Head of caudate nucleus (tissue), 42 donors: Measurements from ENCODE around the gene HSF2BP.
"Not testable (repeated sequence)": the region's sequence is repeated elsewhere in the genome, so short reads cannot be mapped to it uniquely, and the experiment has no call there.

ENCODE experiments used
- DNase-seq, 42 donors: peaks; one replicate each; pipeline versions ENCODE4 v3.0.0 to v3.0.0-alpha.2; 2020 to 2021; ENCODE audit warnings: mixed read lengths in 7 of 42
- intact Hi-C: fragments of 100-400 bp; cut with DNase I; formaldehyde crosslinking; loops from one replicate; pipeline ENCODE4 v1.15.0; 2022

The HSF2BP gene

GRCh38 chr21:43657355-43658087 lies 1.8 kb downstream of the HSF2BP start:
- peak in 1 of 42 donors; percentile 39 for DNase-seq
- intact Hi-C loops: no loop called here

DNA sequence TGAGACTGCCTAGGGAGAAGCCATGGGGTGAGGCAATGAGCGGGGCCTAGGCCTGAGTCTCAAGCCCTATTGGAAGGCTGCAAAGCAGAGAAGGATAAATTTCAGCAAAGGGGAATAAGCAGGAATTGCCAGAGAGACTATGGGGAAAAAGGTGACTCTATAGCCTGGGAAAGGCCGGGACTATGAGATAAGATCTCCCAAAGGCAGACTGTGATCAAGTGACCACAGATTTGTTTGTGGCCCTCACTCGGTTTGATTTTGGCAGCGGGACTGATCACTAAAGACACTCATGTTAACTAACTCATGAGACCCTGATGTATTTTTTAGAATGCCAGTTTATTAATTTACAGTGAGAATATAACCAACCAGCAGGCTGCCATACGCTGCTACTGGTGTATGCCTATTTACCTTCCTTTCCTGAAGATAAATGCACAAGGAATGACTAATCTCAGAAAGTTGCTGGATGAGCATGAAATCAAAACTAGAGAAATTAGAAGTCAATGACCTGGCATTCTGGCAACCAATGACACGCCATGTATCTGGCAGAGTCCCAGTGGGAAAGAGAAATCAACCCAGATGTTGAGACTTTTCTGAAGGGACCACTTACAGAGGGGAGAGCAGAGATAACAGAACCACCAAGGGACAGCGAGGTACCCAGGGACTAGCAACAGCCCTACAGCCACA lies 4.3 kb downstream of the HSF2BP start:
- intact Hi-C loops: no loop called here
- peak in 1 of 42 donors; percentile 8 for DNase-seq

GRCh38 chr21:43653626-43654025 lies 5.7 kb downstream of the HSF2BP start:
- DNase-seq: no peak
- intact Hi-C loops: no loop called here

- peak in 1 of 42 donors; percentile 13 for DNase-seq
- intact Hi-C loops: no loop called here
Observed at GRCh38 chr21:43652616-43653015, 6.7 kb downstream of the HSF2BP start.

GRCh38 chr21:43651926-43652325 lies 7.4 kb downstream of the HSF2BP start:
- peak in 1 of 42 donors; percentile 14 for DNase-seq
- intact Hi-C loops: not testable (repeated sequence)

GRCh38 chr21:43648171-43648570 lies 11.1 kb downstream of the HSF2BP start:
- DNase-seq: no peak
- intact Hi-C loops: no loop called here

- intact Hi-C loops: no loop called here
- peak; percentile 79 to 96 (median 90) for DNase-seq
Observed at GRCh38 chr21:43646550-43647260, 12.6 kb downstream of the HSF2BP start.

- DNase-seq: no peak
- intact Hi-C loops: no loop called here
Observed at GRCh38 chr21:43645976-43646375, 13.3 kb downstream of the HSF2BP start.

DNA sequence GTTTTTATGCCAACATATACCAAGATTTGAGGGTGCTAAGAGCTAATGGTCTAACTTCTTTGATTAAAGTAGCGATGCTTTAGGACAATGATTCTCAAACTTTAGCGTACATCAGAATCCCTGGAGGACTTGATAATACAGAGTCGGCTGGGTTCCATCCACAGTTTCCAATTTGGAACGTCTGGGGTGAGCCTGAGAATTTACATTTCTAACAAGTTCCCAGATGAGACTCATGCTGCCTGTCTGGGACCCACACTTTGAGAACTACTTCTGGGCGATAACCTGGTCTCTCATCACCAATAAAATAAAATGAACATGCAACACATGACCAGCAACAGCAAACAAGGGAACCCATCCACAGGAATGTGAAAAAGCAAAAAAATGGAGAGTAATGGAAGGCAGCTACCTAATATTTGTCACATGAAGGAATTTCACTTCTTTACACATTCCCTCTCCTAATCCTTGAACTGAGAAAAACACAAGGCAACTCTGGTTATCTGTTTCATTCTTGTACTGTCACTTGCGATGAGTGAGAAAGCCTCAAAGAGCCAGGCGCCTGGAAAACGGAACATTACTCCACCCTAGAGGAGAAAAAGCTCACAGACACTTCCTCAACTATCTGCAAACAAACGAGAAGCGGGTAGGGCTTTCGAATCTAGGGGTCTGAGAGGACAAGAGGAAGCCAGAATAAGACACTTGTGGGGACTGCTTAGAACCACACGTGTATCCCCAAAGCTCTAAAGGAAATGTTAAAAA lies 14.0 kb downstream of the HSF2BP start:
- DNase-seq: peak in 25 of 42 donors; percentile 18 to 71 (median 48)
- intact Hi-C loops: no loop called here

GRCh38 chr21:43644609-43645008 lies 14.7 kb downstream of the HSF2BP start:
- intact Hi-C loops: no loop called here
- peak in 37 of 42 donors; percentile 17 to 83 (median 58) for DNase-seq

DNA sequence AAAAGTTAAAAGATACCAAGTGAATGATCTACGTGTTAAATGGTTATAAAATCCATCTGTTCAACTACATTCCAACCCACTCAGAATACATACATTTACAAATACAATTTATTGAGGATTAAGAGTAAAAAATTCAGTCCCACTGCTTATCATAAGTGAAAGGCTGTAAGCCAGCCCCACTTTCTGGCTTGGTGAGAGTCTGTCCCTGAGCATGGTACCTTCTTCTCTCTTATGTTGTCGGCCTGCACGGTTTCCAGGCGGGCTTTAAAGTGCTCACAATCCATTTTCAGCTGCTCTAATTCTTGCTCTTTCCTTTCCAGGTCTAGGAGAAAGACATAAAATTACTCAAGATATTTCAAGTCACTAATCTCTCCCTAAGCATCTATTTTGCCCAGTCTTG lies 15.2 kb downstream of the HSF2BP start:
- no peak for DNase-seq
- intact Hi-C loops: no loop called here

DNA sequence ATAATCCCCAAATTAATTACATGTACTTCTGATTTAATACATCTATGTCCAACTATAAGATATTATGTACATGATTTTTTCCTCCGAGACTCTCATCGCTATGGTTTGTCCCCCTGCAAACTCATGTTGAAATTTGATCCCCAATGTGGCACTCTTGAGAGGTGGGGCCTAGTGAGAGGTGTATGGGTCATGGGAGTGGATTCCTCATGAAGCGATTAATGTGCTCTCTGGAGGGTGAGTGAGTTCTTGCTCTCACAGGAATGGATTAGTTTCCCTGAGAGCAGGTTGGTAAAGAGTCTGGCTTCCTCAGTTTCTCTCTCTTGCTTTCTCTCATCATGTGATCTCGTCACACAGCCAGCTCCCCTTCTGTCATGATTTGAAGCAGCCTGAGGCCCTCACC lies 16.1 kb downstream of the HSF2BP start:
- no peak for DNase-seq
- intact Hi-C loops: no loop called here

GRCh38 chr21:43640400-43640799 lies 18.9 kb downstream of the HSF2BP start:
- intact Hi-C loops: no loop called here
- no peak for DNase-seq

GRCh38 chr21:43639470-43640353 lies 19.6 kb downstream of the HSF2BP start:
- no peak for DNase-seq
- intact Hi-C loops: no loop called here

- no peak for DNase-seq
- intact Hi-C loops: no loop called here
Observed at GRCh38 chr21:43637530-43638158, 21.6 kb downstream of the HSF2BP start.

DNA sequence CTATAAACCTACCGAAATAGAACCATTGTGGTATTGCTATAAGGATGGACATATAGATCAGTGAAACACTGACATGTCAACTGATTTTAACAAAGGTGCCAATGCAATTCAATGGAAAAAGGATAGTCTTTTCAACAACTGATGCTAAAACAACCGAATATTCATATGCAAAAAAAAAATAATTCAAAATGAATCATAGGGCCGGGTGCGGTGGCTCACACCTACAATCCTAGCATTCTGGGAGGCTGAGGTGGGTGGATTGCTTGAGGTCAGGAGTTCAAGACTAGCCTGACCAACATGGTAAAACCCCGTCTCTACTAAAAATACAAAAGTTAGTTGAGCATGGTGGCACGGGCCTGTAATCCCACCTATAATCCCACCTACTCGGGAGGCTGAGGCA lies 23.9 kb downstream of the HSF2BP start:
- no peak for DNase-seq
- intact Hi-C loops: no loop called here

DNA sequence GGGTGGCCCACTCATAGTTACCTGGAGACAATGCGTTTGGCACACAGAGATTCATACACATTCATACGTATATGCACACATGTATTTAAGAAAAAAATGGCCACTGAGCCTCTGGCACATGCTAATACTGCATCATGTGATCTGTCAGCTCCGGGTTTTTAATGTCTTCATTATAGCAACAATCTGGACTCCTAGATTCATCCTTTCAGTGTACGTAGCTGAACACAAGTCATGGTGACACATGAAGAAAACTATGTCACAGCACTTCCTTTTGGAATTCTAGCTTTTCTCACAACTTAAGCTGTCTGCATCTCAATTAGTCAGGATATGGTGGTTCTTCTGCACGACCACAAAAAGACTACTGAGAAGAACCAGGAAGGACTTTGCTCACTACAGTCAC lies 24.7 kb downstream of the HSF2BP start:
- DNase-seq: no peak

DNA sequence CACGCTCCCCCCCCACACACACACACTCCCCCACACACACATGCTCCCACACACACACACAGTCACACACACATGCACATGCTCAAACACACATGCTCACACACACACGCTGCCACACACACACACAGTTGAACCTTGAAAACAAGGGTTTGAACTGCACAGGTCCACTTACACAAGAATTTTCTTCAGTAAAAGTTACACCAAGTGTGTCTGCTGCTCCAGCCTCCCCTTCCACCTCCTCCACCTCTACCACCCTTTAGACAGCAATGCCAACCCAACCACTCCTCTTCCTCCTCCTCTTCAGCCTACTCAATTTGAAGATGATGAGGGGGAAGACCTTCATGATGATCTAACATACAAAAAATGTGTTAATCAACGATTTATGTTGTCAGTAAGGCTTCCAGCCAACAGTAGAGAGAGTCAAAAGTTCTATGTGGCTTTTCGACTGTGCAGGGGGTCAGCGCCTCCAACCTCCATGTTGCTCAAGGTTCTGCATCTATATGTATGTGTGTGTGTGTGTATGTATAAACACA lies 26.8 kb downstream of the HSF2BP start:
- DNase-seq: no peak
- intact Hi-C loops: no loop called here

More for the DNA sequence above, 24.7 kb downstream of the HSF2BP start:
- intact Hi-C loops: no loop called here
